H1 (cell line): ENCODE measurements around the gene TMEM18. TPM values are rescaled to one million over a fixed set of nuclear protein-coding genes. Genes with fewer than 3 reads are reported as not detected.

Experiments used
- CBX5 ChIP-seq: fragments of 300-800, 300-1000 bp; sonication (generic); IDR thresholded peaks from 2 replicates; pipeline ENCODE4 v1.7.1; 2016; ENCODE audit warnings: antibody characterized with exemption, low read length, low read depth
- CHD1 ChIP-seq: IDR thresholded peaks from 2 replicates; pipeline ENCODE4 v1.6.1; 2012; ENCODE audit warnings: low read depth, low read length, improper control_type of control experiment
- GABPA ChIP-seq: IDR thresholded peaks from 2 replicates; pipeline ENCODE4 v1.6.1; 2011; ENCODE audit warnings: mild to moderate bottlenecking, low read length, moderate library complexity, borderline replicate concordance; ENCODE audit not compliant: insufficient read depth
- KDM1A ChIP-seq: fragments of 200-600, 300-600 bp; sonication (generic); IDR thresholded peaks from 2 replicates; pipeline ENCODE4 v1.7.1; 2016; ENCODE audit warnings: mild to moderate bottlenecking, low read length, borderline replicate concordance
- SIRT6 ChIP-seq: IDR thresholded peaks from one replicate; pipeline ENCODE4 v1.7.1; 2012; ENCODE audit warnings: low read length, inconsistent platforms
- SP2 ChIP-seq: IDR thresholded peaks from 2 replicates; pipeline ENCODE4 v1.6.1; 2012; ENCODE audit warnings: mild to moderate bottlenecking, low read length, inconsistent platforms
- TEAD4 ChIP-seq: IDR thresholded peaks from 2 replicates; pipeline ENCODE4 v1.6.1; 2012; ENCODE audit warnings: low read depth, low read length, inconsistent platforms, mixed read lengths
- YY1 ChIP-seq: IDR thresholded peaks from 2 replicates; pipeline ENCODE4 v1.6.1; 2011; ENCODE audit warnings: low read depth, mild to moderate bottlenecking, low read length
- ZNF274 ChIP-seq: IDR thresholded peaks from 2 replicates; pipeline ENCODE4 v1.7.0; 2012; ENCODE audit warnings: low read length, borderline replicate concordance; ENCODE audit errors: extremely low read depth
- polyA plus RNA-seq, 7 experiments: library from polyadenylated mRNA; depleted of rRNA in 3 of 7; stranded (reverse) in 5 of 7; unstranded in 2 of 7; fragments of >200 nt in 5 of 7; fragments of 200-250 nt in 2 of 7; gene quantifications; 1 replicate in 5 of 7; 2 replicates in 1 of 7; 4 replicates in 1 of 7; pipeline versions ENCODE4 v1.2.1 to v1.2.3, GENCODE V29; 2011 to 2013; ENCODE audit warnings: missing spikeins in 2 of 7, mixed read lengths in 2 of 7
- total RNA-seq: library from RNA; stranded (reverse); fragmentation: NEBNext Ultra II Directional; extraction: Animal tissue kit (Norgen Biotek cat#: 25700); gene quantifications from 2 replicates; pipeline ENCODE4 v1.2.1, GENCODE V29; 2021
- TF ChIP-seq, protein P1 (sequence below): fragments of 300-600 bp; sonication (generic); IDR thresholded peaks from 2 replicates; pipeline ENCODE4 v1.7.1; 2012; ENCODE audit warnings: low read length, moderate library complexity, mild to moderate bottlenecking, inconsistent platforms; ENCODE audit not compliant: insufficient replicate concordance
- TF ChIP-seq, protein P2 (sequence below): IDR thresholded peaks from 2 replicates; pipeline ENCODE4 v1.6.1; 2012; ENCODE audit warnings: inconsistent platforms
- TF ChIP-seq, protein P3 (sequence below): IDR thresholded peaks from 2 replicates; pipeline ENCODE4 v1.6.1; 2012; ENCODE audit warnings: inconsistent platforms

The TMEM18 gene
- total and polyA plus RNA-seq, 2 of the 8 experiments (the other 6 are each of a cell fraction or from before 2014, with no cell fraction given), result 22.4 to 27.1 TPM

DNA sequence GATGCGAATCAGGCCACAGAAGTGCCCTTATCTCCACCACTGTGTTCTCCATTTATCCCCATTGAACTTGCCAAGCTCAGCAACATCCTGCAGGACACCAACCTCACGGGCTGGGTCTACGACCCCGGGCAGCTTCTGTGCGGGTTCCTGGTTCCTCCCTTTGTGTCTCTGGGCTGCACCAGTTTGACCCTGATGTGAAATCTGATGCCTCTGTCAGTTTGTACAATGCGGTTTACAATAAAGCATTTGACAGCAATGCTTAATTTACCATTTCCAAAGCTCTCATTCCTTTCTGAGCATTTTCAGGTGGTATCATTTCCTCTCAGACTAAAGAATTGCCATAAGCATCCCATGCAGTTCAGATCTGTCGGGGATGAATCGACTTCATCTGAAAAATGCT is 3.3 kb upstream of the TMEM18 start (continued):
- TF ChIP-seq, protein P1, sequence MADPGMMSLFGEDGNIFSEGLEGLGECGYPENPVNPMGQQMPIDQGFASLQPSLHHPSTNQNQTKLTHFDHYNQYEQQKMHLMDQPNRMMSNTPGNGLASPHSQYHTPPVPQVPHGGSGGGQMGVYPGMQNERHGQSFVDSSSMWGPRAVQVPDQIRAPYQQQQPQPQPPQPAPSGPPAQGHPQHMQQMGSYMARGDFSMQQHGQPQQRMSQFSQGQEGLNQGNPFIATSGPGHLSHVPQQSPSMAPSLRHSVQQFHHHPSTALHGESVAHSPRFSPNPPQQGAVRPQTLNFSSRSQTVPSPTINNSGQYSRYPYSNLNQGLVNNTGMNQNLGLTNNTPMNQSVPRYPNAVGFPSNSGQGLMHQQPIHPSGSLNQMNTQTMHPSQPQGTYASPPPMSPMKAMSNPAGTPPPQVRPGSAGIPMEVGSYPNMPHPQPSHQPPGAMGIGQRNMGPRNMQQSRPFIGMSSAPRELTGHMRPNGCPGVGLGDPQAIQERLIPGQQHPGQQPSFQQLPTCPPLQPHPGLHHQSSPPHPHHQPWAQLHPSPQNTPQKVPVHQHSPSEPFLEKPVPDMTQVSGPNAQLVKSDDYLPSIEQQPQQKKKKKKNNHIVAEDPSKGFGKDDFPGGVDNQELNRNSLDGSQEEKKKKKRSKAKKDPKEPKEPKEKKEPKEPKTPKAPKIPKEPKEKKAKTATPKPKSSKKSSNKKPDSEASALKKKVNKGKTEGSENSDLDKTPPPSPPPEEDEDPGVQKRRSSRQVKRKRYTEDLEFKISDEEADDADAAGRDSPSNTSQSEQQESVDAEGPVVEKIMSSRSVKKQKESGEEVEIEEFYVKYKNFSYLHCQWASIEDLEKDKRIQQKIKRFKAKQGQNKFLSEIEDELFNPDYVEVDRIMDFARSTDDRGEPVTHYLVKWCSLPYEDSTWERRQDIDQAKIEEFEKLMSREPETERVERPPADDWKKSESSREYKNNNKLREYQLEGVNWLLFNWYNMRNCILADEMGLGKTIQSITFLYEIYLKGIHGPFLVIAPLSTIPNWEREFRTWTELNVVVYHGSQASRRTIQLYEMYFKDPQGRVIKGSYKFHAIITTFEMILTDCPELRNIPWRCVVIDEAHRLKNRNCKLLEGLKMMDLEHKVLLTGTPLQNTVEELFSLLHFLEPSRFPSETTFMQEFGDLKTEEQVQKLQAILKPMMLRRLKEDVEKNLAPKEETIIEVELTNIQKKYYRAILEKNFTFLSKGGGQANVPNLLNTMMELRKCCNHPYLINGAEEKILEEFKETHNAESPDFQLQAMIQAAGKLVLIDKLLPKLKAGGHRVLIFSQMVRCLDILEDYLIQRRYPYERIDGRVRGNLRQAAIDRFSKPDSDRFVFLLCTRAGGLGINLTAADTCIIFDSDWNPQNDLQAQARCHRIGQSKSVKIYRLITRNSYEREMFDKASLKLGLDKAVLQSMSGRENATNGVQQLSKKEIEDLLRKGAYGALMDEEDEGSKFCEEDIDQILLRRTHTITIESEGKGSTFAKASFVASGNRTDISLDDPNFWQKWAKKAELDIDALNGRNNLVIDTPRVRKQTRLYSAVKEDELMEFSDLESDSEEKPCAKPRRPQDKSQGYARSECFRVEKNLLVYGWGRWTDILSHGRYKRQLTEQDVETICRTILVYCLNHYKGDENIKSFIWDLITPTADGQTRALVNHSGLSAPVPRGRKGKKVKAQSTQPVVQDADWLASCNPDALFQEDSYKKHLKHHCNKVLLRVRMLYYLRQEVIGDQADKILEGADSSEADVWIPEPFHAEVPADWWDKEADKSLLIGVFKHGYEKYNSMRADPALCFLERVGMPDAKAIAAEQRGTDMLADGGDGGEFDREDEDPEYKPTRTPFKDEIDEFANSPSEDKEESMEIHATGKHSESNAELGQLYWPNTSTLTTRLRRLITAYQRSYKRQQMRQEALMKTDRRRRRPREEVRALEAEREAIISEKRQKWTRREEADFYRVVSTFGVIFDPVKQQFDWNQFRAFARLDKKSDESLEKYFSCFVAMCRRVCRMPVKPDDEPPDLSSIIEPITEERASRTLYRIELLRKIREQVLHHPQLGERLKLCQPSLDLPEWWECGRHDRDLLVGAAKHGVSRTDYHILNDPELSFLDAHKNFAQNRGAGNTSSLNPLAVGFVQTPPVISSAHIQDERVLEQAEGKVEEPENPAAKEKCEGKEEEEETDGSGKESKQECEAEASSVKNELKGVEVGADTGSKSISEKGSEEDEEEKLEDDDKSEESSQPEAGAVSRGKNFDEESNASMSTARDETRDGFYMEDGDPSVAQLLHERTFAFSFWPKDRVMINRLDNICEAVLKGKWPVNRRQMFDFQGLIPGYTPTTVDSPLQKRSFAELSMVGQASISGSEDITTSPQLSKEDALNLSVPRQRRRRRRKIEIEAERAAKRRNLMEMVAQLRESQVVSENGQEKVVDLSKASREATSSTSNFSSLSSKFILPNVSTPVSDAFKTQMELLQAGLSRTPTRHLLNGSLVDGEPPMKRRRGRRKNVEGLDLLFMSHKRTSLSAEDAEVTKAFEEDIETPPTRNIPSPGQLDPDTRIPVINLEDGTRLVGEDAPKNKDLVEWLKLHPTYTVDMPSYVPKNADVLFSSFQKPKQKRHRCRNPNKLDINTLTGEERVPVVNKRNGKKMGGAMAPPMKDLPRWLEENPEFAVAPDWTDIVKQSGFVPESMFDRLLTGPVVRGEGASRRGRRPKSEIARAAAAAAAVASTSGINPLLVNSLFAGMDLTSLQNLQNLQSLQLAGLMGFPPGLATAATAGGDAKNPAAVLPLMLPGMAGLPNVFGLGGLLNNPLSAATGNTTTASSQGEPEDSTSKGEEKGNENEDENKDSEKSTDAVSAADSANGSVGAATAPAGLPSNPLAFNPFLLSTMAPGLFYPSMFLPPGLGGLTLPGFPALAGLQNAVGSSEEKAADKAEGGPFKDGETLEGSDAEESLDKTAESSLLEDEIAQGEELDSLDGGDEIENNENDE, result no peak
- TF ChIP-seq CHD1 (no peak), SIRT6 (no peak), TEAD4 (no peak), SP2 (no peak), ZNF274 (no peak), GABPA (no peak), YY1 (no peak), CBX5 (no peak), KDM1A (no peak)
- TF ChIP-seq, protein P2, sequence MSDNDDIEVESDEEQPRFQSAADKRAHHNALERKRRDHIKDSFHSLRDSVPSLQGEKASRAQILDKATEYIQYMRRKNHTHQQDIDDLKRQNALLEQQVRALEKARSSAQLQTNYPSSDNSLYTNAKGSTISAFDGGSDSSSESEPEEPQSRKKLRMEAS, result no peak
- TF ChIP-seq, protein P3, sequence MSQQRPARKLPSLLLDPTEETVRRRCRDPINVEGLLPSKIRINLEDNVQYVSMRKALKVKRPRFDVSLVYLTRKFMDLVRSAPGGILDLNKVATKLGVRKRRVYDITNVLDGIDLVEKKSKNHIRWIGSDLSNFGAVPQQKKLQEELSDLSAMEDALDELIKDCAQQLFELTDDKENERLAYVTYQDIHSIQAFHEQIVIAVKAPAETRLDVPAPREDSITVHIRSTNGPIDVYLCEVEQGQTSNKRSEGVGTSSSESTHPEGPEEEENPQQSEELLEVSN, result no peak
